AG20443 (cell line): ENCODE measurements around the gene CD63.

Experiments used
- DNase-seq: peaks from one replicate; pipeline ENCODE4 v3.0.0; 2012; ENCODE audit warnings: low spot score, mixed read lengths

CD63 gene

GRCh38 chr12:55720894-55721444, 7.8 kb downstream of the CD63 start:
- peak; percentile 84 for DNase-seq

- peak; percentile 78 for DNase-seq
Observed at GRCh38 chr12:55720071-55720564, 8.7 kb downstream of the CD63 start, which contains the start of gene RDH5. TSS of gene RDH5 (plus strand) at chr12:55720393. CDS start at chr12:55721185, 792 bp downstream.

DNA sequence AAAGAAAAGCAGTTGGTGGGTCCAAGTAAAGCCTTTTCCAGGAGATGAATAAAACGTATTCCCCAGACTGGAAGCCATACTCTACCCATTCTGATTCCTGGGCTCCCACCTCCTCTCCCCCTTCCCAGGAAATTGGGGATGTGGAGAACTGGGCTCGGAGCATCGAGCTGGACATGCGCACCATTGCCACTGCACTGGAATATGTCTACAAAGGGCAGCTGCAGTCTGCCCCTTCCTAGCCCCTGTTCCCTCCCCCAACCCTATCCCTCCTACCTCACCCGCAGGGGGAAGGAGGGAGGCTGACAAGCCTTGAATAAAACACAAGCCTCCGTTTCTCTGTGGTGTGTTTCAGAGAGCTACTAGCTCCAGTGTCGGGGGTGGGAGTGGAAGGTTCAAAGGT, 9.4 kb downstream of the CD63 start:
- no peak for DNase-seq

DNA sequence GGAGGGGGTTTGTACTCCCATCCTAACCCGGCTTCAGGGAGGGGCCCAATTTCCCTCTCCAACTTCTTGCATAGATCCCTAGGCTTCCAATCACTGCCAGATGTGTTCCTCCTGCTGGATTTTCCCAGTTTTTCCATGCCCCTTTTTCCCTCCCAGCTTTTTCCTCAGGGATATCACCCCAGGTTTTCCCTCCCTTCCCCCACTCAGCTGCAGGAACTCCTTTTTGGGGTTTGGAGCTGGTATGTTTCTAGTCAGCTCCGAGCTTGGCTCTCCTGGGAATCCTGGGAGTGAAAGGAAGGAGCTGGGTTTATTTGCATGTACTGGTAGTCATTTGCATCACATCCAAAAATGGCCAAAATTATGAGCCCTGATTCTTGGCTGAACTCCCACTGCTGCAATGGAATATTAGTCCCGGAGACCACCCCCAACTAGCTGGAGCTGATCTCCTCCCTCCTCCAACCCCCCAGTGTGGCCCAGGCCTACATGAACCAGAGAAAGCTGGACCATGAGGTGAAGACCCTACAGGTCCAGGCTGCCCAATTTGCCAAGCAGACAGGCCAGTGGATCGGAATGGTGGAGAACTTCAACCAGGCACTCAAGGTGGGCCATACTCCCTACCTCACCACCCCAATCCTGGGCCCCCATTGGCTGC, 10.1 kb downstream of the CD63 start:
- no peak for DNase-seq

- no peak for DNase-seq
Observed at GRCh38 chr12:55718015-55718414, 10.8 kb downstream of the CD63 start.

GRCh38 chr12:55717011-55718007, 11.5 kb downstream of the CD63 start:
- DNase-seq: no peak

DNA sequence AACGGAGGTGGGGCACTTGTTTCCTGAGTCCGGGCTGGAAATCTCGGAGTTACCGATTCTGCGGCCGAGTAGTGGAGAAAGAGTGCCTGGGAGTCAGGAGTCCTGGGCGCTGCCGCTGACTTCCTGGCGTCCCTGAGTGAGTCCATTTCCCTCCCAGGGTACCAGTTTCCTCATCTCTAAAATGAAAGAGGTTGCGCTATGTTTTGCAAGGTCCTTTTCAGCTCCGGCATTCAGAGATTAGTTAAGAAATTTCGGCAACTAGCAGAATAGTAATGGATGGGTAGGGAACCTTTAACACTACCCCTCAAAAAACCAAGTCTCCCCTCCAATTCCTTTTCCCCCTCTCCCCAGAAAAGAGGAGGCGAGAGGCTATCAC, 12.2 kb downstream of the CD63 start:
- no peak for DNase-seq

- peak; percentile 92 for DNase-seq
Observed at GRCh38 chr12:55715833-55716581, 12.8 kb downstream of the CD63 start, which contains the start of gene BLOC1S1. TSS of gene BLOC1S1 (plus strand) at chr12:55716046. CDS start at chr12:55716052, 6 bp downstream.

- DNase-seq: no peak
Observed at GRCh38 chr12:55715169-55715764, 13.5 kb downstream of the CD63 start.

DNA sequence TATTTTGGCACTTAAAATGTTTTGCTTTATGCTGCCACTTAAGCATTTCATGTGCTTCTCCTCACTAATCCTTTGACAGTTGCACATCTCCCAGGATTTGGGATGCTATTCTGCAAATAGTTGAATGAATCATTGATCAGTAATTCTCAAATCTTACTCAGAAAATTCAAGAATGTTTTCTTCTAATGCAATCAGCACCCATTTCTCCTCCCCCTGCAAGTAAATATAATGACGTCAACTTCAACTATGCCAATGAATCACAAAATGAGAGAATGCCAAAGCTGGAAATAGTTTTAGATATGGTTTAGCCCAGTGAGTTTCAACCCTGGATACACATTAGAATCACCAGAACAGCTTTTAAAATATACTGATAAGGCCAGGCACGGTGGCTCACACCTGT, 15.1 kb downstream of the CD63 start:
- DNase-seq: peak; percentile 81

DNA sequence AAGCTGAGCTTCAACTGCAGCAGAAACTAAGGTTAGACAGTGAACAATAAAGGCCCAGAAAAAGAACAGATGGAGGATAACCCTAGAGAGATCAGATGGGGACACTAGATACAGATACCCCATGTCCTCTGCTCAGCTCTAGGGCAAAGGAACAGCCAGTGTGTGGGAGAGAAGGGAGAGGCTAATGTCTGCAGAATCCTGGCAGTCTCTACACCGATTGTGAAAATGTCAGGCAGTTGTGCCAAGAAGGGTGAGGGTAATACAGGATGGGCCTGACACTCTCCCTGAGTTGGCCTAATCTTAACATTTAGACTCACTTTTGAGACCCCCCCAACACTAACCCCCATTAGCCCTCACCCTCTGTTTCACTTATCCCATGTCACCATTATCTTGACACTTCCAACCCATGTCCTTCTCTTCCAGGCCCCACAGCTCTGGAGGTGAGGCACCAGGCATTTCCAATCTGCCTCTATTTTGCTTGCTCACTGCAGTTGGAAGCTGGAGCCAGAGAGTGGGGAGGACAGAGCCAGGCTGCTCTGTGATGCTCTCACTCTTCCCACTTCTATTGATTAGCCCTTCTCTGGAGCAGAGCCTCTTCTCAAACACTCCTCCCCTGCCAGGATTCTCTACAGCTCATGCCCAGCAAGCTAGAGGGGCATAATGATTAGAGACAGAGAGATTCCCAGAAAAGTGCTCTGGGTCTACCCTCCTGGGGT, 16.0 kb downstream of the CD63 start:
- no peak for DNase-seq

GRCh38 chr12:55711786-55712553, 16.8 kb downstream of the CD63 start:
- no peak for DNase-seq

- DNase-seq: no peak
Observed at GRCh38 chr12:55708695-55709233, 20.0 kb downstream of the CD63 start.

GRCh38 chr12:55707841-55708694, 20.7 kb downstream of the CD63 start, which contains the start of gene ITGA7:
TSS of gene ITGA7 (minus strand) at chr12:55707904. CDS start at chr12:55707682, 222 bp downstream.
- peak; percentile 78 for DNase-seq

GRCh38 chr12:55707219-55707671, 21.6 kb downstream of the CD63 start:
- peak; percentile 46 for DNase-seq

GRCh38 chr12:55706568-55707218, 22.1 kb downstream of the CD63 start:
- DNase-seq: no peak

DNA sequence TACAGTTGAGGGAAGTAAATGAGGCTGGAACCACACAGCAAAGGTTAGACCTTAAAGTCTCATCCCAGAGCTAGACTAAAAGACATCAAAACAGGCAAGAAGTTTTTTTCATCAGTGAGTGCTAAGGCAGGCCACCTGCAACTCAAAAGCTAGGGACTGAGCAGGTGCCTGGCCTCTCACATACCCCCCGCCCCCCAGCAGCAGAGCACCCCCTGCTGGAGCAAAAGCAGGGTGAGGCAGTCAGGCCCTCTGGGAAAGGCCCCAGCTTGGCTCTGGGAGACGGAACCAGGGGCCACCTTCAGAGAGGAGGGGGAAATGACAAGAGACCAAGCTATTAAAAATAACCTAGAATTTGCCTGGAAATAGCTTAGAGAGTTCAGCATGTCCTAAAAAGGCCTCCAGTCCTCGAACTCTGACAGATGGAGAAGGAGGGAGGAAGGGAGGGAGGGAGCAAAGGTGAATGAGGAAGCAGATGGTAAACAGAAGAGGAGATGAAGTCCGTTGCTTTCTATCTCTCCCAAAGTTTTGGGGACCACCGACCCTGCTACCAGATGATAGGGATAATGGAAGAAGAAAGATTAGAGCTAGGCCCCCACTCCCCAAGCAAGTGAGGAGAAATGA, 22.9 kb downstream of the CD63 start:
- DNase-seq: no peak
